GM10248 (cell line): ENCODE measurements around the gene ULK4.

ENCODE experiments used
- CTCF ChIA-PET: fragments of 300-600 bp; sonication (Branson Sonifier 250); formaldehyde crosslinking; extraction: SDS; loops from one replicate; lab custom pipeline; 2021; ENCODE audit warnings: antibody characterized with exemption; lab: Yijun Ruan, JAX
- POLR2A ChIA-PET: fragments of 350-650 bp; sonication (Branson Sonifier 250); formaldehyde crosslinking; extraction: SDS; loops from one replicate; lab custom pipeline; 2020; ENCODE audit warnings: antibody characterized with exemption; lab: Yijun Ruan, JAX
- DNase-seq: peaks from one replicate; pipeline ENCODE4 v3.0.0; 2012; ENCODE audit errors: extremely low spot score
- CTCF ChIP-seq: IDR thresholded peaks from 2 replicates; pipeline ENCODE4 v1.5.1; 2012; ENCODE audit warnings: mild to moderate bottlenecking, low read depth; ENCODE audit errors: extremely low read depth, missing control alignments, control extremely low read depth

The ULK4 gene

GRCh38 chr3:41307065-41307464 lies 654.8 kb downstream of the ULK4 start:
- no peak for TF ChIP-seq CTCF
- DNase-seq = no peak
- ChIA-PET POLR2A (no interaction called here), CTCF (interaction anchor here (1.1 kb wide), 1 partner anchor 63 kb away, joined by 4 read pairs; no protein-coding TSS in a partner anchor)

GRCh38 chr3:41304593-41304992 lies 657.3 kb downstream of the ULK4 start:
- TF ChIP-seq CTCF = no peak
- ChIA-PET POLR2A (interaction anchor here (0.6 kb wide), 1 partner anchor 120 kb away, joined by 10 read pairs; no protein-coding TSS in a partner anchor), CTCF (no interaction called here)
- DNase-seq = no peak

GRCh38 chr3:41302295-41302694 lies 659.6 kb downstream of the ULK4 start:
- no peak for DNase-seq
- TF ChIP-seq CTCF = no peak
- ChIA-PET POLR2A (no interaction called here), CTCF (no interaction called here)

- ChIA-PET POLR2A (no interaction called here), CTCF (interaction anchor here (0.9 kb wide), 1 partner anchor 721 kb away, joined by 3 read pairs; no protein-coding TSS in a partner anchor)
- TF ChIP-seq CTCF = no peak
- DNase-seq = no peak
Measured at GRCh38 chr3:41301548-41301947, 660.4 kb downstream of the ULK4 start.

- ChIA-PET POLR2A (no interaction called here), CTCF (interaction anchor here (1.3 kb wide), 1 partner anchor 12 kb away, joined by 4 read pairs; no protein-coding TSS in a partner anchor)
- no peak for TF ChIP-seq CTCF
- DNase-seq = no peak
Measured at GRCh38 chr3:41299036-41299435, 662.9 kb downstream of the ULK4 start.

- ChIA-PET CTCF (interaction anchor here (1.7 kb wide), 1 partner anchor 13 kb away, joined by 4 read pairs; no protein-coding TSS in a partner anchor), POLR2A (no interaction called here)
- TF ChIP-seq CTCF = no peak
- no peak for DNase-seq
Measured at GRCh38 chr3:41297750-41298149, 664.2 kb downstream of the ULK4 start.
